Keratinocyte (primary cell): ENCODE data around the gene PAGR1. TPM values are rescaled to one million over a fixed set of nuclear protein-coding genes. Genes with fewer than 3 reads are reported as not detected.

Experiments used
- DNase-seq: peaks from one replicate; pipeline ENCODE4 v3.0.0-alpha.2; 2011; ENCODE audit warnings: low read depth, missing footprints, low spot score
- FAIRE-seq: peaks from 2 replicates; lab custom pipeline; 2011; peaks lifted over from hg19 to GRCh38; lab: Jason Lieb, UNC
- H2AFZ ChIP-seq: 2 replicates; pipeline ENCODE4 v1.6.0; 2012; ENCODE audit warnings: low read length, control low read depth, inconsistent platforms; ENCODE audit not compliant: control insufficient read depth
- H3K27ac ChIP-seq: 2 replicates; pipeline ENCODE4 v1.5.1; 2011; ENCODE audit warnings: low read length; ENCODE audit not compliant: control insufficient read depth, insufficient read depth
- H3K27me3 ChIP-seq: 3 replicates; pipeline ENCODE4 v1.6.0; 2011; ENCODE audit warnings: low read length; ENCODE audit not compliant: control insufficient read depth, insufficient read depth; ENCODE audit errors: extremely low read depth
- H3K36me3 ChIP-seq, 2 experiments: 2 replicates in 1 of 2; 3 replicates in 1 of 2; pipeline ENCODE4 v1.5.1; 2011; ENCODE audit warnings: low read length in 2 of 2, mild to moderate bottlenecking in 1 of 2; ENCODE audit not compliant: control insufficient read depth in 2 of 2, insufficient read depth in 2 of 2; ENCODE audit errors: extremely low read depth in 1 of 2
- H3K4me1 ChIP-seq: 3 replicates; pipeline ENCODE4 v1.5.1; 2011; ENCODE audit warnings: low read length; ENCODE audit not compliant: control insufficient read depth, insufficient read depth; ENCODE audit errors: extremely low read depth
- H3K4me2 ChIP-seq: 3 replicates; pipeline ENCODE4 v1.6.0; 2011; ENCODE audit warnings: low read depth, low read length; ENCODE audit not compliant: control insufficient read depth, insufficient read depth; ENCODE audit errors: extremely low read depth
- H3K4me3 ChIP-seq, 3 experiments: fragments of 200-600 bp in 1 of 3; sonication (generic) in 1 of 3; 2 replicates in 2 of 3; 3 replicates in 1 of 3; pipeline ENCODE4 v1.5.1; 2011 to 2016; ENCODE audit warnings: low read length in 3 of 3, mild to moderate bottlenecking in 3 of 3, control low read depth in 2 of 3, inconsistent platforms in 1 of 3, low read depth in 1 of 3, mixed read lengths in 1 of 3, mixed run types in 1 of 3, moderate library complexity in 1 of 3; ENCODE audit not compliant: control insufficient read depth in 2 of 3, insufficient read depth in 2 of 3; ENCODE audit errors: extremely low read depth in 1 of 3
- H3K79me2 ChIP-seq: 2 replicates; pipeline ENCODE4 v1.6.0; 2012; ENCODE audit warnings: low read length; ENCODE audit not compliant: control insufficient read depth, insufficient read depth
- H3K9ac ChIP-seq: 3 replicates; pipeline ENCODE4 v1.6.0; 2011; ENCODE audit warnings: low read length; ENCODE audit not compliant: control insufficient read depth, insufficient read depth; ENCODE audit errors: extremely low read depth
- H3K9me1 ChIP-seq: 3 replicates; pipeline ENCODE4 v1.6.0; 2011; ENCODE audit warnings: low read length; ENCODE audit not compliant: control insufficient read depth, insufficient read depth; ENCODE audit errors: extremely low read depth
- H3K9me3 ChIP-seq: 2 replicates; pipeline ENCODE4 v1.5.1; 2012; ENCODE audit warnings: low read depth, low read length; ENCODE audit not compliant: control insufficient read depth
- H4K20me1 ChIP-seq: 3 replicates; pipeline ENCODE4 v1.6.0; 2011; ENCODE audit warnings: low read length; ENCODE audit not compliant: control insufficient read depth, insufficient read depth; ENCODE audit errors: extremely low read depth
- EZH2 ChIP-seq: IDR thresholded peaks from one replicate; pipeline ENCODE4 v1.6.1; 2012; ENCODE audit warnings: inconsistent platforms, mild to moderate bottlenecking, low read length, moderate library complexity
- dilution Hi-C: fragments of 300-500 bp; cut with MboI; formaldehyde crosslinking; loops from one replicate; pipeline ENCODE4 v1.7.0; 2020; ENCODE audit warnings: low sequenced_read_pairs; ENCODE audit not compliant: extremely low pct_ligation_motif_present
- polyA plus RNA-seq, 5 experiments: library from polyadenylated mRNA; depleted of rRNA in 3 of 5; stranded (reverse) in 3 of 5; stranded (forward) in 1 of 5; unstranded in 1 of 5; fragments of >200 nt; gene quantifications; 1 replicate in 1 of 5; 2 replicates in 3 of 5; 3 replicates in 1 of 5; pipeline versions ENCODE4 v1.2.1 to v1.2.3, GENCODE V29; 2011 to 2012; ENCODE audit warnings: missing spikeins in 2 of 5, low read depth in 1 of 5, low replicate concordance in 1 of 5
- TF ChIP-seq, protein P1 (sequence below), 3 experiments: IDR thresholded peaks in 1 of 3; conservative IDR thresholded peaks in 1 of 3; optimal IDR thresholded peaks in 1 of 3; 2 replicates in 2 of 3; 3 replicates in 1 of 3; pipeline versions ENCODE3 to v1.5.1; 2011; ENCODE audit warnings: low read length in 3 of 3, mild to moderate bottlenecking in 3 of 3, moderate library complexity in 2 of 3, control low read depth in 1 of 3, inconsistent platforms in 1 of 3; ENCODE audit not compliant: insufficient read depth in 2 of 3; ENCODE audit errors: extremely low read depth in 1 of 3

The PAGR1 gene
- polyA plus RNA-seq, 1 donor (not counting 4 experiments of a cell fraction or from before 2014, with no cell fraction given): 13.6 TPM

DNA sequence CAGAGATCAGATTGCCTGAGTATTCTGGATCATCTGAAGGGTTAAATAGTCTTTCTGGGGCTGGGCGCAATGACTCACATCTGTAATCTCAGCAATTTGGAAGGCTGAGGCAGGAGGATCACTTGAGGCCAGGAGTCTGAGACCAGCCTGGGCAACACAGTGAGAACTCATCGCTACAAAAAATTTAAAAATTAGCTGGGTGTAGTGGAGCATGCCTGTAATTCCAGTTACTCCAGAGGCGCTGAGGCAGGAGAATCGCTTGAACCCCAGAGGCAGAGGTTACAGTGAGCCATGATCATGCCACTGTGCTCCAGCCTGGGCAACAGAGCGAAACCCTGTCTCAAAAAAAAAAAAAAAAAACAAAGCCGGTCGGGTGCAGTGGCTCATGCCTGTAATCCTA, 20.0 kb downstream of the PAGR1 start:
- H3K9me1 ChIP-seq: no peaks in the 10 kb centered on the region
- no peaks in the 10 kb centered on the region for H3K4me1 ChIP-seq
- H3K27ac ChIP-seq: no peak overlapping the region
- no peak overlapping the region for H3K9ac ChIP-seq
- FAIRE-seq (no peak), DNase-seq (no peak)
- H2AFZ ChIP-seq: no peak overlapping the region
- no peak overlapping the region for H3K4me3 ChIP-seq
- H3K9me3 ChIP-seq: no peaks in the 10 kb centered on the region
- no peaks in the 10 kb centered on the region for H4K20me1 ChIP-seq
- H3K36me3 ChIP-seq: peaks cover 18 to 43% of the 10 kb centered on the region in 2 experiments
- H3K27me3 ChIP-seq: no peaks in the 10 kb centered on the region
- no peak overlapping the region for H3K4me2 ChIP-seq
- TF ChIP-seq, protein P1, sequence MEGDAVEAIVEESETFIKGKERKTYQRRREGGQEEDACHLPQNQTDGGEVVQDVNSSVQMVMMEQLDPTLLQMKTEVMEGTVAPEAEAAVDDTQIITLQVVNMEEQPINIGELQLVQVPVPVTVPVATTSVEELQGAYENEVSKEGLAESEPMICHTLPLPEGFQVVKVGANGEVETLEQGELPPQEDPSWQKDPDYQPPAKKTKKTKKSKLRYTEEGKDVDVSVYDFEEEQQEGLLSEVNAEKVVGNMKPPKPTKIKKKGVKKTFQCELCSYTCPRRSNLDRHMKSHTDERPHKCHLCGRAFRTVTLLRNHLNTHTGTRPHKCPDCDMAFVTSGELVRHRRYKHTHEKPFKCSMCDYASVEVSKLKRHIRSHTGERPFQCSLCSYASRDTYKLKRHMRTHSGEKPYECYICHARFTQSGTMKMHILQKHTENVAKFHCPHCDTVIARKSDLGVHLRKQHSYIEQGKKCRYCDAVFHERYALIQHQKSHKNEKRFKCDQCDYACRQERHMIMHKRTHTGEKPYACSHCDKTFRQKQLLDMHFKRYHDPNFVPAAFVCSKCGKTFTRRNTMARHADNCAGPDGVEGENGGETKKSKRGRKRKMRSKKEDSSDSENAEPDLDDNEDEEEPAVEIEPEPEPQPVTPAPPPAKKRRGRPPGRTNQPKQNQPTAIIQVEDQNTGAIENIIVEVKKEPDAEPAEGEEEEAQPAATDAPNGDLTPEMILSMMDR (optimal IDR thresholded peaks at IDR 0.05 in 1 of 3, IDR thresholded peaks at IDR 0.05 in 1 of 3, conservative IDR thresholded peaks at IDR 0.05 in 1 of 3; ENCODE audit: extremely low read depth in 1 of 3, insufficient read depth in 2 of 3, low read length in 3 of 3): no peak
- TF ChIP-seq EZH2: no peak
- dilution Hi-C loops: no loop called here
- no peaks in the 10 kb centered on the region for H3K79me2 ChIP-seq

DNA sequence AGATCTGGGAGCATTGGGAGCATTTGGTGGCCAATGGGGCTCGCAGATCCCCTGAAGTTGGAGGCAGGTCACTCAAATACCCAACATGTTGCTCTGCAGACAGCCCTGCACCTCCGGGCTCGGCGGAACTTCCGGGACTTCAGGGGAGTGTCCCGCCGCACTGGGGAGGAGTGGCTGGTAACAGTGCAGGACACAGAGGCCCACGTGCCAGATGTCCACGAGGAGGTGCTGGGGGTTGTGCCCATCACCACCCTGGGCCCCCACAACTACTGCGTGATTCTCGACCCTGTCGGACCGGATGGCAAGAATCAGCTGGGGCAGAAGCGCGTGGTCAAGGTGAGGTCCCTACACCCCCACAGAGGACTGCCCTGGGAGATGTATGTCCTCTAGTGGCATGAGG, 20.7 kb downstream of the PAGR1 start:
- no peaks in the 10 kb centered on the region for H3K9me1 ChIP-seq
- H3K4me2 ChIP-seq: no peak overlapping the region
- H3K36me3 ChIP-seq: peaks cover 23 to 45% of the 10 kb centered on the region in 2 experiments
- H3K27ac ChIP-seq: no peak overlapping the region
- no peaks in the 10 kb centered on the region for H3K27me3 ChIP-seq
- no peak overlapping the region for H2AFZ ChIP-seq
- no peak for TF ChIP-seq EZH2
- TF ChIP-seq, protein P1 (optimal IDR thresholded peaks at IDR 0.05 in 1 of 3, IDR thresholded peaks at IDR 0.05 in 1 of 3, conservative IDR thresholded peaks at IDR 0.05 in 1 of 3; ENCODE audit: extremely low read depth in 1 of 3, insufficient read depth in 2 of 3, low read length in 3 of 3): no peak
- no peak overlapping the region for H3K4me3 ChIP-seq
- DNase-seq (no peak), FAIRE-seq (no peak)
- H3K9me3 ChIP-seq: no peaks in the 10 kb centered on the region
- no peaks in the 10 kb centered on the region for H4K20me1 ChIP-seq
- H3K79me2 ChIP-seq: no peaks in the 10 kb centered on the region
- H3K4me1 ChIP-seq: no peaks in the 10 kb centered on the region
- dilution Hi-C loops: no loop called here
- H3K9ac ChIP-seq: no peak overlapping the region
